GM12874 (cell line): ENCODE results near the gene ZIC5.

ENCODE experiments used
- CTCF ChIP-seq: IDR thresholded peaks from 2 replicates; pipeline ENCODE4 v1.5.1; 2011; ENCODE audit warnings: low read depth, mild to moderate bottlenecking, control low read depth, low read length, moderate library complexity; ENCODE audit not compliant: insufficient read depth

The ZIC5 gene

GRCh38 chr13:99959127-99959539, 12.4 kb downstream of the ZIC5 start:
- no peak for TF ChIP-seq CTCF

DNA sequence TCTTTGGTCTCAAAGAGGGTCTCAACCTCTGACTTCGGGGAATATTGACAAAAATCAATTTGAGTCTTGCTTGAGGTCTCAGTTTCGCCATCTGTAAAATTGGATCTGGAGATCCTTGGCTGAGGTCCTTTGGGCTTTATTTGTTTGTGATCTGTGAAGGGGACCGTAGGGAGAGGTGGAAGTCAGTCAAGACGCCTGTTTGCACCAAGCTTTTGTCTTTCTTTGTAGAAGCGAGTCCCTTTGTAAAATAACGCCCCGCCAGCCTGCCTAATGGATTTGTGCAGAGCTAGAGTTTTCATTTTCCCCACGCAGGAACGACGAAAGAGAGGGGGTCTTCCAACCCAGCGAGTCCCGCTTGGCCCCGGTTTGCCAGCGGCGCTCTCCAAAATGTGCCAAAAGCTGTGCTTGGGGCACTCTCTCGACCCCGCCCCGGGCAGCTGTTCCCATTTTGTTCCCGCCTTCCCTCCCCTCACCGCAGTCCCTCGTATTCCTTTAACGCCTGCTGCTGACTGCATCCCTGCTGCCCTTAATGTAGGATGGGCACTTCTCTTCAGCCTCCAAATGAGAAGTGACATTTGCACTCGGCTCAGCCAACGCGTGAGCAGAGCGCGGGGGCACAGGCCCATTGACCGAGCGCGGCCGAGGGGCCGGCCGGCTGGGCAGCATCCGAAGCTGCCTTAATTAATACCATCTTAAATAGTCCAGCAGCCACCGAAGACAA, 13.0 kb downstream of the ZIC5 start:
- TF ChIP-seq CTCF: no peak

DNA sequence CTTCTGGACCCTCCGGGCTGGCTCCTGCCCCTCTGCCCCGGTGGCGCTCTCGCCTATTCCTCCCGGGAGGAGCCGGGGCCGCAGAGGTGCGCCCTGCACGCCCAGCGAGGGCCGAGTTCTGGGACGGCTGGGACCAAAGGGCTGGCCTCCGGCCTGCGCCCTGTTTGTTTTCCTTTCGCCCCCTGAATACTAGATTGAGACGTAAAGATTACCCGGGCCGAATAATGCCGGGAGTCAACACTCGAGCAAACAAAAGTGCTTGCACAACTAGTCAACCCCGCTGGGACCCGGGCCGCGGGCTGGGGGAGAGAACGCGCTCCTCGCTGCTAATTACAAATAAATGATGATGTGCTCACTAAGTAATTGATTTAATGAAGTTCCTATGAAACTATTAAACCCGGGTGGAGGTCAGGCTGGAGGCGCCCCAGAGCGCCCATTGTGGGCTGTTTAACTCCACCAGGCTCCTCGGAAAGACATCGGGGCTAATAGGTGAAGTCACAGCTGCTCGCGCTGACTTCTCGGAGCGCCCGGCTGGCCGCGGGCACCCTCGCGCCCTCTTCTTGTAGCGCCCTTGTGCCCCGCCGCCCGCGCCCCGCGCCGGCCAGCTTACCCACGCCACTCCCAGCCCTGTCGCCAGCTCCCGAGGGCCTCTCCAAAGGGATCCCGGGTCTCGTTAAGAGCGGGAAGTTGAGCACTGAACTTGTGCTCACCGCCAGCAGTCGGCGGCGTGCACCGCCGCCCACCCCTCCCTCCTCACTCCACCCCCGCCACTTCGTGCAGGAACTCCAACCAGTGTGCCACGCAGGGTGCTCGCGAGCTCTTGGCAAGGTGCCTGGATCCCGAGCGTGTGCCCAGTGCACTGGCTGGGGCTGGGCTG, 14.9 kb downstream of the ZIC5 start:
- TF ChIP-seq CTCF: no peak

GRCh38 chr13:99955747-99956472, 15.7 kb downstream of the ZIC5 start:
- TF ChIP-seq CTCF: no peak

GRCh38 chr13:99955107-99955746, 16.3 kb downstream of the ZIC5 start:
- TF ChIP-seq CTCF: no peak

GRCh38 chr13:99953138-99953755, 18.3 kb downstream of the ZIC5 start:
- no peak for TF ChIP-seq CTCF
